ENCODE results near the gene ANGPTL4. TPM values are rescaled to one million over a fixed set of nuclear protein-coding genes. Genes with fewer than 3 reads are reported as not detected.
"Not testable (repeated sequence)": the region's sequence is repeated elsewhere in the genome, so short reads cannot be mapped to it uniquely, and the experiment has no call there.

ANGPTL4 gene
- total RNA-seq, 1 donor from 2014 or later: 55.4 TPM

- peak; percentile 80 for ATAC-seq
Observed at GRCh38 chr19:8334458-8335342, 29.3 kb upstream of the ANGPTL4 start.

- peak; percentile 45 for ATAC-seq
Observed at GRCh38 chr19:8335343-8336071, 28.4 kb upstream of the ANGPTL4 start.

- ATAC-seq: no peak
Observed at GRCh38 chr19:8336072-8336569, 27.8 kb upstream of the ANGPTL4 start.

- no peak for ATAC-seq
Observed at GRCh38 chr19:8336660-8337059, 27.3 kb upstream of the ANGPTL4 start.

- ATAC-seq: no peak
Observed at GRCh38 chr19:8337728-8338127, 26.2 kb upstream of the ANGPTL4 start.

GRCh38 chr19:8338835-8339234, 25.1 kb upstream of the ANGPTL4 start:
- no peak for ATAC-seq

GRCh38 chr19:8340341-8341096, 23.4 kb upstream of the ANGPTL4 start:
- ATAC-seq: peak; percentile 6

- not testable (repeated sequence) for ATAC-seq
Observed at GRCh38 chr19:8341504-8341903, 22.5 kb upstream of the ANGPTL4 start.

GRCh38 chr19:8342316-8342683, 21.7 kb upstream of the ANGPTL4 start:
- ATAC-seq: peak; percentile 16

- ATAC-seq: peak; percentile 98
Observed at GRCh38 chr19:8342684-8343482, 21.1 kb upstream of the ANGPTL4 start, which contains the start of gene KANK3. Gene KANK3, minus strand, starts transcription at chr19:8343262. Its CDS starts 5,434 bp downstream, at chr19:8337828.

- no peak for ATAC-seq
Observed at GRCh38 chr19:8343483-8343844, 20.5 kb upstream of the ANGPTL4 start.

GRCh38 chr19:8349629-8350372, 14.2 kb upstream of the ANGPTL4 start:
- ATAC-seq: not testable (repeated sequence)

GRCh38 chr19:8352134-8352827, 11.7 kb upstream of the ANGPTL4 start:
- no peak for ATAC-seq

- not testable (repeated sequence) for ATAC-seq
Observed at GRCh38 chr19:8352845-8353244, 11.1 kb upstream of the ANGPTL4 start.

GRCh38 chr19:8355631-8356402, 8.1 kb upstream of the ANGPTL4 start:
- peak; percentile 78 for ATAC-seq

GRCh38 chr19:8357007-8357521, 6.9 kb upstream of the ANGPTL4 start:
- ATAC-seq: no peak

- no peak for ATAC-seq
Observed at GRCh38 chr19:8358948-8359347, 5.0 kb upstream of the ANGPTL4 start.

GRCh38 chr19:8360196-8360595, 3.8 kb upstream of the ANGPTL4 start:
- ATAC-seq: no peak

All from esophagus mucosa (tissue), 1 donor.